Keratinocyte (primary cell): Measurements from ENCODE around the gene PLXNB1. TPM values are rescaled to one million over a fixed set of nuclear protein-coding genes. Genes with fewer than 3 reads are reported as not detected.

Experiments used
- DNase-seq: peaks from one replicate; pipeline ENCODE4 v3.0.0-alpha.2; 2011; ENCODE audit warnings: low read depth, missing footprints, low spot score
- FAIRE-seq: peaks from 2 replicates; lab custom pipeline; 2011; peaks lifted over from hg19 to GRCh38; lab: Jason Lieb, UNC
- H2AFZ ChIP-seq: 2 replicates; pipeline ENCODE4 v1.6.0; 2012; ENCODE audit warnings: low read length, control low read depth, inconsistent platforms; ENCODE audit not compliant: control insufficient read depth
- H3K27ac ChIP-seq: 2 replicates; pipeline ENCODE4 v1.5.1; 2011; ENCODE audit warnings: low read length; ENCODE audit not compliant: control insufficient read depth, insufficient read depth
- H3K27me3 ChIP-seq: 3 replicates; pipeline ENCODE4 v1.6.0; 2011; ENCODE audit warnings: low read length; ENCODE audit not compliant: control insufficient read depth, insufficient read depth; ENCODE audit errors: extremely low read depth
- H3K36me3 ChIP-seq, 2 experiments: 2 replicates in 1 of 2; 3 replicates in 1 of 2; pipeline ENCODE4 v1.5.1; 2011; ENCODE audit warnings: low read length in 2 of 2, mild to moderate bottlenecking in 1 of 2; ENCODE audit not compliant: control insufficient read depth in 2 of 2, insufficient read depth in 2 of 2; ENCODE audit errors: extremely low read depth in 1 of 2
- H3K4me1 ChIP-seq: 3 replicates; pipeline ENCODE4 v1.5.1; 2011; ENCODE audit warnings: low read length; ENCODE audit not compliant: control insufficient read depth, insufficient read depth; ENCODE audit errors: extremely low read depth
- H3K4me2 ChIP-seq: 3 replicates; pipeline ENCODE4 v1.6.0; 2011; ENCODE audit warnings: low read depth, low read length; ENCODE audit not compliant: control insufficient read depth, insufficient read depth; ENCODE audit errors: extremely low read depth
- H3K4me3 ChIP-seq, 3 experiments: fragments of 200-600 bp in 1 of 3; sonication (generic) in 1 of 3; 2 replicates in 2 of 3; 3 replicates in 1 of 3; pipeline ENCODE4 v1.5.1; 2011 to 2016; ENCODE audit warnings: low read length in 3 of 3, mild to moderate bottlenecking in 3 of 3, control low read depth in 2 of 3, inconsistent platforms in 1 of 3, low read depth in 1 of 3, mixed read lengths in 1 of 3, mixed run types in 1 of 3, moderate library complexity in 1 of 3; ENCODE audit not compliant: control insufficient read depth in 2 of 3, insufficient read depth in 2 of 3; ENCODE audit errors: extremely low read depth in 1 of 3
- H3K79me2 ChIP-seq: 2 replicates; pipeline ENCODE4 v1.6.0; 2012; ENCODE audit warnings: low read length; ENCODE audit not compliant: control insufficient read depth, insufficient read depth
- H3K9ac ChIP-seq: 3 replicates; pipeline ENCODE4 v1.6.0; 2011; ENCODE audit warnings: low read length; ENCODE audit not compliant: control insufficient read depth, insufficient read depth; ENCODE audit errors: extremely low read depth
- H3K9me1 ChIP-seq: 3 replicates; pipeline ENCODE4 v1.6.0; 2011; ENCODE audit warnings: low read length; ENCODE audit not compliant: control insufficient read depth, insufficient read depth; ENCODE audit errors: extremely low read depth
- H3K9me3 ChIP-seq: 2 replicates; pipeline ENCODE4 v1.5.1; 2012; ENCODE audit warnings: low read depth, low read length; ENCODE audit not compliant: control insufficient read depth
- H4K20me1 ChIP-seq: 3 replicates; pipeline ENCODE4 v1.6.0; 2011; ENCODE audit warnings: low read length; ENCODE audit not compliant: control insufficient read depth, insufficient read depth; ENCODE audit errors: extremely low read depth
- CTCF ChIP-seq, 3 experiments: IDR thresholded peaks in 1 of 3; conservative IDR thresholded peaks in 1 of 3; optimal IDR thresholded peaks in 1 of 3; 2 replicates in 2 of 3; 3 replicates in 1 of 3; pipeline versions ENCODE3 to v1.5.1; 2011; ENCODE audit warnings: low read length in 3 of 3, mild to moderate bottlenecking in 3 of 3, moderate library complexity in 2 of 3, control low read depth in 1 of 3, inconsistent platforms in 1 of 3; ENCODE audit not compliant: insufficient read depth in 2 of 3; ENCODE audit errors: extremely low read depth in 1 of 3
- EZH2 ChIP-seq: IDR thresholded peaks from one replicate; pipeline ENCODE4 v1.6.1; 2012; ENCODE audit warnings: inconsistent platforms, mild to moderate bottlenecking, low read length, moderate library complexity
- dilution Hi-C: fragments of 300-500 bp; cut with MboI; formaldehyde crosslinking; loops from one replicate; pipeline ENCODE4 v1.7.0; 2020; ENCODE audit warnings: low sequenced_read_pairs; ENCODE audit not compliant: extremely low pct_ligation_motif_present
- polyA plus RNA-seq, 5 experiments: library from polyadenylated mRNA; depleted of rRNA in 3 of 5; stranded (reverse) in 3 of 5; stranded (forward) in 1 of 5; unstranded in 1 of 5; fragments of >200 nt; gene quantifications; 1 replicate in 1 of 5; 2 replicates in 3 of 5; 3 replicates in 1 of 5; pipeline versions ENCODE4 v1.2.1 to v1.2.3, GENCODE V29; 2011 to 2012; ENCODE audit warnings: missing spikeins in 2 of 5, low read depth in 1 of 5, low replicate concordance in 1 of 5

PLXNB1 gene
- polyA plus RNA-seq, 1 donor (not counting 4 experiments of a cell fraction or from before 2014, with no cell fraction given): 83.0 TPM

DNA sequence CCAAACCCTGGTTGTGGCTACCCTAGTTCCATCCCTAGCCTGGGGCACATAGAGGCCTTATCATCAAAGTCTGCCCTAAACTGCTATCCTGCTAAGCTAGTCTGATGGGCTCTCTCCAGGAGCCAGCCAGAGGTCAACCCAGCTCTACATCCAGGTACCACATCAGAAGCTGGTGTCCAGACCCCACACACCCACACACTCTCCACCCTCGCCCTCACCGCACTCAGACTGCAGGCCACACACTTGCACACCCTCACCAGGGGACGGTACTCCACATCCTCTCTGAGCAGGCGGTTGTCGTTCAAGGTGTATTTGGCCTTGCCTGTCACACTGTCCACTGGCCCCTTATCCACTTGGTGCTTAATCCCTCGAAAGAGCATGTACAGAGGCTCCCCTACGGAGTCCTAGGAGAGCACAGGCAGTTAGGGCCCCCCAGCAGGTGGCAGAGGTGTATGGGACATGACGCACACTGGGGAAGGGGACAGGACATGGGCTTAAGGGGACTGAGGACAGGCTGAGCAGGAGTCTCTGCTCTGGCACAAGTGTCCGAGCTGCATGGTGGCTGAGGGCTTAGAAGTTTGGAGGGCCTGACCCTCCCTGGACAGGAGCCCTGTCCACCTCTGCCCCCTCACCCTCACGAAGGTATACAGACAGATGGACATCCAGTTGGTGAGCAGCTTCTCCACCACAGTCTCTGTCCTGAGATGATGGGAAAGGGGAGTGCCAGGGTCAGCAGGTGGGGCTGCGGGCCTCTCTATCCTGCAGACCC lies 18.1 kb downstream of the PLXNB1 start:
- no peaks in the 10 kb centered on the region for H3K27me3 ChIP-seq
- dilution Hi-C loops: no loop called here
- no peak overlapping the region for H2AFZ ChIP-seq
- peaks cover 3% of the 10 kb centered on the region for H3K9me1 ChIP-seq
- peaks cover 10% of the 10 kb centered on the region for H4K20me1 ChIP-seq
- no peak overlapping the region for H3K27ac ChIP-seq
- peaks cover 62 to 89% of the 10 kb centered on the region in 2 experiments for H3K36me3 ChIP-seq
- H3K4me2 ChIP-seq: no peak overlapping the region
- H3K79me2 ChIP-seq: no peaks in the 10 kb centered on the region
- H3K9ac ChIP-seq: no peak overlapping the region
- peaks cover 12% of the 10 kb centered on the region for H3K4me1 ChIP-seq
- FAIRE-seq (no peak), DNase-seq (no peak)
- H3K4me3 ChIP-seq: no peak overlapping the region
- no peaks in the 10 kb centered on the region for H3K9me3 ChIP-seq
- no peak for TF ChIP-seq EZH2
- no peak for TF ChIP-seq CTCF (optimal IDR thresholded peaks at IDR 0.05 in 1 of 3, IDR thresholded peaks at IDR 0.05 in 1 of 3, conservative IDR thresholded peaks at IDR 0.05 in 1 of 3; ENCODE audit: extremely low read depth in 1 of 3, insufficient read depth in 2 of 3, low read length in 3 of 3)

DNA sequence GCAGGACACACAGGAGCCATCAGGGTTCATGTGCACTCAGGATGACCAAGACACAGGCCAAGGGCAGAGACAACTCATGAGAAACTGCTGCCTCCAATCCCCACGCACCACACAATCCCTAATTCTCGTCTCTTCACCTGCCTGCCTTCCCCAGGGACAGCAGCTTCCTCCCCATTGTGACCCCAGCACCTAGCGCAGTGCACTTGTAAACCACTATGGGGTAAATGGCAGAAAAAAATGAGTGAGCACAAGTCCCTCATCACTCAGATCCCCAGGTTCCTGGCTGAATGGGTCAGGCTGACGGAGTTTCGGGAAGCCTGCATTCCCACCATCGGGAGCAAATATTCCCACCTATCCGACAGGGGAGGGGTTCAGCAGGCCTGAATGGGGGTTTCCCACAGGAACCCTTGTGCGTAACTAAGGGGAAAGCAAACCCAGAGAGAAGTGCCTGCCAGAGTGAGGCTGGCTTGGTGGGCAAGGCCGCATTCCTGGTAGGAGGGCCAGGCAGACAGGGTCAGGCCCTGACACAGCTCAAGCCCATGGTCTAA lies 18.8 kb downstream of the PLXNB1 start:
- Histone ChIP-seq H3K4me3 (no peak overlapping the region), H2AFZ (no peak overlapping the region), H3K9ac (no peak overlapping the region), H3K9me1 (peaks cover 3% of the 10 kb centered on the region), H3K27me3 (no peaks in the 10 kb centered on the region), H3K9me3 (no peaks in the 10 kb centered on the region), H4K20me1 (peaks cover 10% of the 10 kb centered on the region), H3K4me2 (no peak overlapping the region), H3K27ac (no peak overlapping the region), H3K4me1 (peaks cover 12% of the 10 kb centered on the region), H3K36me3 (peaks cover 66 to 93% of the 10 kb centered on the region in 2 experiments), H3K79me2 (no peaks in the 10 kb centered on the region)
- no peak for TF ChIP-seq CTCF (optimal IDR thresholded peaks at IDR 0.05 in 1 of 3, IDR thresholded peaks at IDR 0.05 in 1 of 3, conservative IDR thresholded peaks at IDR 0.05 in 1 of 3; ENCODE audit: extremely low read depth in 1 of 3, insufficient read depth in 2 of 3, low read length in 3 of 3)
- no peak for TF ChIP-seq EZH2
- dilution Hi-C loops: no loop called here
- FAIRE-seq: no peak
- DNase-seq: no peak
